K562 (cell line): ENCODE results near the gene RELCH. TPM values are rescaled to one million over a fixed set of nuclear protein-coding genes. Genes with fewer than 3 reads are reported as not detected.

Experiments used
- BACH1 ChIP-seq: fragments of 200-800 bp; sonication (Bioruptor generic); IDR thresholded peaks from 2 replicates; pipeline ENCODE4 v1.6.1; 2016; ENCODE audit warnings: missing genetic modification characterization, missing compliant biosample characterization
- NCOA1 ChIP-seq: fragments of 450-650 bp; IDR thresholded peaks from 2 replicates; pipeline ENCODE4 v1.6.1; 2016; ENCODE audit warnings: low read depth
- NCOA4 ChIP-seq: fragments of 450-650 bp; IDR thresholded peaks from 2 replicates; pipeline ENCODE4 v1.6.1; 2018; ENCODE audit warnings: mild to moderate bottlenecking; ENCODE audit not compliant: partially characterized antibody
- polyA plus RNA-seq, 8 experiments: library from polyadenylated mRNA; depleted of rRNA in 4 of 8; stranded (reverse) in 5 of 8; unstranded in 3 of 8; fragments of >200 nt; fragmentation: Nextera tagmentation in 2 of 8; fragmentation: Illumina TruSeq in 1 of 8; extraction: Ambion mirVana in 2 of 8; extraction: Trizol in 1 of 8; gene quantifications; 2 replicates each; pipeline versions ENCODE4 v1.2.1 to v1.2.3, GENCODE V29; 2011 to 2014; ENCODE audit warnings: inconsistent platforms in 1 of 8, missing spikeins in 1 of 8
- small RNA-seq: library from RNA; depleted of rRNA; stranded (forward); fragments of <200 nt; gene quantifications from one replicate; pipeline ENCODE3, GENCODE V24; 2014
- total RNA-seq, 7 experiments: library from RNA; depleted of rRNA in 6 of 7; stranded (reverse); fragments of >200 nt in 6 of 7; fragmentation: Illumina TruSeq in 2 of 7; extraction: Trizol in 2 of 7; gene quantifications; 2 replicates each; pipeline versions ENCODE4 v1.2.1 to v1.2.3, GENCODE V29; 2011 to 2021; ENCODE audit warnings: low replicate concordance in 1 of 7

Gene RELCH
- total and polyA plus RNA-seq, 9 of the 15 experiments (the other 6 are each of a cell fraction or from before 2014, with no cell fraction given), result 1.4 to 13.6 (median 7.6) TPM

DNA sequence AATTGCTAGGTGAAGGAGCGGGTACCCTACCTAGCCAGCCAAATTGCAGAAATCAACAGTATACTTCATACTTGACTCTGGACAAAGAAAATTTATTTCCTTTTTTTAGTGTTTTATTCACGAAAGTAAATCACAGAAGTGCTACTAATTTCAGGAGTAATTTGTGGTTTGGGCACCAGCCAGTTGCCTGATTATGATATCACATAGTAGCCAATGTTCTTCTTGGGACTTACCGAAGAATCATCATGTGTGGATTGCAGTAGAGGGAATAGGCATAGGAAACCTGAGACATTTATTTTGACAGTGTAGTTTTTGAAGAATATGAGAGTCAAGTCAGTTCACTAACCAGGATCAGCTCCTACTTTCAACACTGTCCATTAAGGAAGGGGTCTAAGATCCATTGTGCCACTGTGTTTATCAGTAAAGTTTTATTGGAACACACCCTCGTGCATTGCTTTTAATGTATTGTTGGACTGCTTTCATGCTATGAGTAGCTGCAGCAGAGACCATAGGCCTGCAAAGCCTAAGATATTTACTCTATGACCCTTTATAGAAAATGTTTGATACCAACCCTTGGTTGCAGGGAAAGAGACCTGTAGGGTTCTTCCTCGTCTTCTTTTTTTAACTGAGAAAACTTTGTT is 170.1 kb downstream of the RELCH start (continued):
- TF ChIP-seq BACH1 (tag), result no peak
- TF ChIP-seq NCOA4, result no peak
- no peak for TF ChIP-seq NCOA1

Small RNA genes lying within 50 kb of the gene (small RNA-seq; reads per million reads assigned to genes)
- gene RF00019, result not detected

Other genes starting within 250 kb of the RELCH start
- 12.3 and 17.3 TPM in 2 replicates for gene PIGN, start 199 bp upstream of the RELCH start, total RNA-seq (2014; rRNA removed)
- gene PIGN, start 199 bp upstream of the RELCH start, total RNA-seq (2014; rRNA removed; fragmentation: Illumina TruSeq; extraction: Trizol), result 24.8 and 28.4 TPM in 2 replicates
- gene PIGN, start 199 bp upstream of the RELCH start, total RNA-seq (2015; rRNA removed; fragmentation: Illumina TruSeq; extraction: Trizol), result 17.1 and 20.4 TPM in 2 replicates
- gene PIGN, start 199 bp upstream of the RELCH start, total RNA-seq (2021), result 20.6 and 22.7 TPM in 2 replicates
- gene PIGN, start 199 bp upstream of the RELCH start, polyA plus RNA-seq (2011; rRNA removed), result 20.6 and 25.6 TPM in 2 replicates
- 9.9 TPM in 2 replicates for gene PIGN, start 199 bp upstream of the RELCH start, polyA plus RNA-seq (2014; fragmentation: Illumina TruSeq; extraction: Trizol)
- gene PIGN, start 199 bp upstream of the RELCH start, polyA plus RNA-seq (2014; fragmentation: Nextera tagmentation; extraction: Ambion mirVana), result 10 to 100 TPM; 14.6 to 15.2 TPM
- 11.3 and 12.3 TPM in 2 replicates for gene PIGN, start 199 bp upstream of the RELCH start, polyA plus RNA-seq (2014; rRNA removed)
- not detected in 2 replicates for gene TNFRSF11A, start 138.1 kb downstream of the RELCH start, total RNA-seq (2014; rRNA removed)
- gene TNFRSF11A, start 138.1 kb downstream of the RELCH start, total RNA-seq (2014; rRNA removed; fragmentation: Illumina TruSeq; extraction: Trizol), result not detected in 2 replicates
- not detected in 2 replicates for gene TNFRSF11A, start 138.1 kb downstream of the RELCH start, total RNA-seq (2015; rRNA removed; fragmentation: Illumina TruSeq; extraction: Trizol)
- gene TNFRSF11A, start 138.1 kb downstream of the RELCH start, total RNA-seq (2021), result 0.04 TPM in 2 replicates
- 0.05 and 0.06 TPM in 2 replicates for gene TNFRSF11A, start 138.1 kb downstream of the RELCH start, polyA plus RNA-seq (2011; rRNA removed)
- 0.03 TPM in 1 of 2 replicates, not detected in the other for gene TNFRSF11A, start 138.1 kb downstream of the RELCH start, polyA plus RNA-seq (2014; fragmentation: Illumina TruSeq; extraction: Trizol)
- not detected for gene TNFRSF11A, start 138.1 kb downstream of the RELCH start, polyA plus RNA-seq (2014; fragmentation: Nextera tagmentation; extraction: Ambion mirVana)
- 0.03 TPM in 1 of 2 replicates, not detected in the other for gene TNFRSF11A, start 138.1 kb downstream of the RELCH start, polyA plus RNA-seq (2014; rRNA removed)